ENCODE data around the gene SLC12A7.

- no peak for TF ChIP-seq CTCF (conservative IDR thresholded peaks at IDR 0.05)
- TF ChIP-seq ZFX (IDR thresholded peaks at IDR 0.05): no peak
Observed at GRCh38 chr5:1037671-1038416, 74.0 kb downstream of the SLC12A7 start.
